ENCODE data around the gene GGT6. TPM values are rescaled to one million over a fixed set of nuclear protein-coding genes. Genes with fewer than 3 reads are reported as not detected.

The GGT6 gene
- total RNA-seq, 1 experiment from 2014 or later, result not detected

GRCh38 chr17:4527134-4527533, 33.2 kb downstream of the GGT6 start:
- H3K9me3 Mint-ChIP-seq (ENCODE audit: unreplicated experiment), result no peaks in the 10 kb centered on the region
- Histone ChIP-seq H3K9me3 (no peaks in the 10 kb centered on the region), H3K4me1 (no peaks in the 10 kb centered on the region), H3K27me3 (replicated peaks; ENCODE audit: control insufficient read depth, insufficient read depth, low read length) (no peaks in the 10 kb centered on the region), H3K36me3 (ENCODE audit: control insufficient read depth, insufficient read depth, low read length) (no peaks in the 10 kb centered on the region), H3K4me3 (ENCODE audit: low read depth, low read length) (no peak overlapping the region)
- no peak overlapping the region for H3K27ac Mint-ChIP-seq (ENCODE audit: unreplicated experiment)
- CTCF ChIA-PET, result no interaction called here
- no peaks in the 10 kb centered on the region for H3K4me1 Mint-ChIP-seq (ENCODE audit: low read depth, unreplicated experiment)
- H3K4me3 Mint-ChIP-seq (ENCODE audit: unreplicated experiment), result no peak overlapping the region
- TF ChIP-seq CTCF (IDR thresholded peaks at IDR 0.05; ENCODE audit: insufficient read depth in 1 of 2, low read depth in 1 of 2, low read length in 1 of 2, severe bottlenecking in 1 of 2, unreplicated experiment in 1 of 2), result no peak
- no TSS peak for BruUV-seq (replicated peaks)
- DNase-seq, result no peak
- H3K27me3 Mint-ChIP-seq (ENCODE audit: insufficient read depth, unreplicated experiment), result no peaks in the 10 kb centered on the region
- H3K36me3 Mint-ChIP-seq (ENCODE audit: insufficient read depth, unreplicated experiment), result no peaks in the 10 kb centered on the region
- POLR2A ChIA-PET, result no interaction called here
- intact Hi-C loops (cut with micrococcal nuclease; ENCODE audit: unreplicated experiment), result no loop called here

GRCh38 chr17:4525691-4526397, 34.5 kb downstream of the GGT6 start:
- Histone ChIP-seq H3K36me3 (ENCODE audit: control insufficient read depth, insufficient read depth, low read length) (no peaks in the 10 kb centered on the region), H3K9me3 (no peaks in the 10 kb centered on the region), H3K27me3 (replicated peaks; ENCODE audit: control insufficient read depth, insufficient read depth, low read length) (no peaks in the 10 kb centered on the region), H3K4me1 (no peaks in the 10 kb centered on the region), H3K4me3 (ENCODE audit: low read depth, low read length) (no peak overlapping the region)
- no peak for DNase-seq
- Mint-ChIP-seq H3K36me3 (ENCODE audit: insufficient read depth, unreplicated experiment) (no peaks in the 10 kb centered on the region), H3K4me1 (ENCODE audit: low read depth, unreplicated experiment) (no peaks in the 10 kb centered on the region), H3K27me3 (ENCODE audit: insufficient read depth, unreplicated experiment) (no peaks in the 10 kb centered on the region), H3K27ac (ENCODE audit: unreplicated experiment) (no peak overlapping the region), H3K9me3 (ENCODE audit: unreplicated experiment) (no peaks in the 10 kb centered on the region), H3K4me3 (ENCODE audit: unreplicated experiment) (no peak overlapping the region)
- BruUV-seq (replicated peaks), result no TSS peak
- ChIA-PET POLR2A (no interaction called here), CTCF (no interaction called here)
- intact Hi-C loops (cut with micrococcal nuclease; ENCODE audit: unreplicated experiment), result no loop called here
- TF ChIP-seq CTCF (IDR thresholded peaks at IDR 0.05; ENCODE audit: insufficient read depth in 1 of 2, low read depth in 1 of 2, low read length in 1 of 2, severe bottlenecking in 1 of 2, unreplicated experiment in 1 of 2), result no peak

- no peaks in the 10 kb centered on the region for H3K4me1 Mint-ChIP-seq (ENCODE audit: low read depth, unreplicated experiment)
- BruUV-seq (replicated peaks), result no TSS peak
- no peak for TF ChIP-seq CTCF (IDR thresholded peaks at IDR 0.05; ENCODE audit: insufficient read depth in 1 of 2, low read depth in 1 of 2, low read length in 1 of 2, severe bottlenecking in 1 of 2, unreplicated experiment in 1 of 2)
- H3K27ac Mint-ChIP-seq (ENCODE audit: unreplicated experiment), result no peak overlapping the region
- Histone ChIP-seq H3K27me3 (replicated peaks; ENCODE audit: control insufficient read depth, insufficient read depth, low read length) (no peaks in the 10 kb centered on the region), H3K9me3 (no peaks in the 10 kb centered on the region), H3K36me3 (ENCODE audit: control insufficient read depth, insufficient read depth, low read length) (no peaks in the 10 kb centered on the region), H3K4me3 (ENCODE audit: low read depth, low read length) (no peak overlapping the region), H3K4me1 (no peaks in the 10 kb centered on the region)
- no peak for DNase-seq
- intact Hi-C loops (cut with micrococcal nuclease; ENCODE audit: unreplicated experiment), result no loop called here
- H3K36me3 Mint-ChIP-seq (ENCODE audit: insufficient read depth, unreplicated experiment), result no peaks in the 10 kb centered on the region
- no peaks in the 10 kb centered on the region for H3K27me3 Mint-ChIP-seq (ENCODE audit: insufficient read depth, unreplicated experiment)
- no peak overlapping the region for H3K4me3 Mint-ChIP-seq (ENCODE audit: unreplicated experiment)
- CTCF ChIA-PET, result no interaction called here
- H3K9me3 Mint-ChIP-seq (ENCODE audit: unreplicated experiment), result no peaks in the 10 kb centered on the region
- POLR2A ChIA-PET, result no interaction called here
Observed at GRCh38 chr17:4523946-4524345, 36.4 kb downstream of the GGT6 start.

Measured in Caco-2 (cell line).